PFSK-1 (cell line): ENCODE results near the gene PIK3CD.

Experiments
- FOXP2 ChIP-seq: optimal IDR thresholded peaks from 2 replicates; pipeline ENCODE3; 2011; ENCODE audit warnings: borderline replicate concordance, control low read depth, inconsistent platforms; ENCODE audit not compliant: insufficient read depth; ENCODE audit errors: extremely low read length, extremely low read depth
- POLR2AphosphoS5 ChIP-seq: IDR thresholded peaks from 2 replicates; pipeline ENCODE4 v1.6.1; 2012; ENCODE audit warnings: low read depth, mild to moderate bottlenecking, control low read depth, low read length, moderate library complexity
- REST ChIP-seq, 2 experiments: IDR thresholded peaks; 2 replicates each; pipeline versions ENCODE4 v1.6.1 to v1.8.0; 2011 to 2012; ENCODE audit warnings: low read depth in 2 of 2, low read length in 2 of 2, control low read depth in 1 of 2, inconsistent platforms in 1 of 2, mild to moderate bottlenecking in 1 of 2, moderate library complexity in 1 of 2; ENCODE audit not compliant: insufficient read depth in 1 of 2
- SIN3A ChIP-seq: IDR thresholded peaks from 2 replicates; pipeline ENCODE4 v1.6.1; 2012; ENCODE audit warnings: mild to moderate bottlenecking, low read length, moderate library complexity, borderline replicate concordance; ENCODE audit not compliant: insufficient read depth
- TAF1 ChIP-seq: IDR thresholded peaks from 2 replicates; pipeline ENCODE4 v1.6.1; 2012; ENCODE audit warnings: low read length, control low read depth, borderline replicate concordance; ENCODE audit not compliant: insufficient read depth

PIK3CD gene

GRCh38 chr1:9654834-9655723, 3.5 kb downstream of the PIK3CD start:
- TF ChIP-seq FOXP2: no peak
- no peak for TF ChIP-seq SIN3A
- no peak for TF ChIP-seq TAF1
- no peak for TF ChIP-seq POLR2AphosphoS5
- no peak for TF ChIP-seq REST (IDR thresholded peaks at IDR 0.05; ENCODE audit: insufficient read depth in 1 of 2, low read depth in 2 of 2, low read length in 2 of 2)

GRCh38 chr1:9655836-9656235, 4.3 kb downstream of the PIK3CD start:
- no peak for TF ChIP-seq SIN3A

GRCh38 chr1:9657521-9658032, 6.0 kb downstream of the PIK3CD start:
- TF ChIP-seq REST (IDR thresholded peaks at IDR 0.05; ENCODE audit: insufficient read depth in 1 of 2, low read depth in 2 of 2, low read length in 2 of 2) (no peak), TAF1 (no peak), SIN3A (no peak), POLR2AphosphoS5 (no peak), FOXP2 (no peak)

GRCh38 chr1:9658199-9658598, 6.7 kb downstream of the PIK3CD start:
- TF ChIP-seq POLR2AphosphoS5 (no peak), FOXP2 (no peak), REST (IDR thresholded peaks at IDR 0.05; ENCODE audit: insufficient read depth in 1 of 2, low read depth in 2 of 2, low read length in 2 of 2) (no peak), SIN3A (no peak), TAF1 (no peak)

GRCh38 chr1:9659328-9659727, 7.8 kb downstream of the PIK3CD start:
- TF ChIP-seq SIN3A: no peak
- no peak for TF ChIP-seq FOXP2
- TF ChIP-seq REST (IDR thresholded peaks at IDR 0.05; ENCODE audit: insufficient read depth in 1 of 2, low read depth in 2 of 2, low read length in 2 of 2): no peak
- no peak for TF ChIP-seq TAF1
